K562 (cell line): ENCODE measurements around the gene PKLR. TPM values are rescaled to one million over a fixed set of nuclear protein-coding genes. Genes with fewer than 3 reads are reported as not detected.
A peak's percentile ranks its signal among the peaks of the same experiment; 100 is the strongest.

ENCODE experiments used
- ATAC-seq: fragments of 200-7000 bp; cut with Tn5 transposase; 3 replicates; pipeline ENCODE4 v1.9.1; 2020; ENCODE audit warnings: moderate library complexity
- BruUV-seq: library from RNA; stranded (reverse); fragments of 400-500 nt; replicated peaks from 2 replicates; lab custom pipeline; 2021; lab: Mats Ljungman, UMichigan
- CTCF ChIA-PET: fragments of 300-600 bp; formaldehyde crosslinking; extraction: SDS; loops from one replicate; lab custom pipeline; 2021; ENCODE audit warnings: low intra/inter-chr PET ratio; lab: Yijun Ruan, JAX
- POLR2A ChIA-PET: fragments of 300-600, 350-650 bp; sonication (Branson Sonifier 250); formaldehyde crosslinking; extraction: SDS; loops from one replicate; lab custom pipeline; 2021; ENCODE audit warnings: antibody characterized with exemption, inconsistent platforms; lab: Yijun Ruan, JAX
- DNase-seq, 4 experiments: peaks; one replicate each; pipeline versions ENCODE4 v3.0.0 to v3.0.0-alpha.2; 2011 to 2018; ENCODE audit warnings: low spot score in 3 of 4, mixed read lengths in 3 of 4; ENCODE audit errors: extremely low read depth in 1 of 4
- FAIRE-seq: peaks from 2 replicates; lab custom pipeline; 2011; peaks lifted over from hg19 to GRCh38; lab: Jason Lieb, UNC
- H2AFZ ChIP-seq: 2 replicates; pipeline ENCODE4 v1.6.0; 2011; ENCODE audit warnings: low read depth, low read length, control low read depth, inconsistent platforms
- H3K27ac ChIP-seq: fragments of 200-600 bp; 3 replicates; pipeline ENCODE4 v1.8.0; 2011; ENCODE audit warnings: low read depth, mild to moderate bottlenecking, control low read depth, inconsistent platforms, low read length, moderate library complexity, mixed read lengths; ENCODE audit errors: extremely low read depth
- H3K27me3 ChIP-seq, 2 experiments: fragments of 300-600 bp in 1 of 2; 2 replicates in 1 of 2; 3 replicates in 1 of 2; pipeline versions ENCODE4 v1.6.0 to v1.8.0; 2011; ENCODE audit warnings: inconsistent platforms in 2 of 2, low read length in 2 of 2, mild to moderate bottlenecking in 1 of 2, mixed read lengths in 1 of 2, moderate library complexity in 1 of 2; ENCODE audit not compliant: control insufficient read depth in 2 of 2, insufficient read depth in 2 of 2
- H3K36me3 ChIP-seq: fragments of 300-600 bp; 3 replicates; pipeline ENCODE4 v1.8.0; 2011; ENCODE audit warnings: mild to moderate bottlenecking, low read length, inconsistent platforms; ENCODE audit not compliant: control insufficient read depth, insufficient read depth
- H3K4me1 ChIP-seq, 2 experiments: fragments of 200-600 bp in 1 of 2; replicated peaks in 1 of 2; 2 replicates in 1 of 2; 3 replicates in 1 of 2; pipeline versions ENCODE4 v1.5.1 to v1.8.0; 2011; ENCODE audit warnings: inconsistent platforms in 2 of 2, low read length in 2 of 2, mild to moderate bottlenecking in 1 of 2, mixed read lengths in 1 of 2, moderate library complexity in 1 of 2; ENCODE audit not compliant: control insufficient read depth in 2 of 2, insufficient read depth in 2 of 2
- H3K4me2 ChIP-seq: 2 replicates; pipeline ENCODE4 v1.6.1; 2011; ENCODE audit warnings: low read length, control low read depth, inconsistent platforms, mixed read lengths; ENCODE audit not compliant: insufficient read depth
- H3K4me3 ChIP-seq: fragments of 200-600 bp; sonication (generic), shearing (Covaris generic); 2 replicates; pipeline ENCODE4 v1.5.1; 2016; ENCODE audit warnings: control low read depth, inconsistent platforms
- H3K79me2 ChIP-seq: fragments of 200-600 bp; 3 replicates; pipeline ENCODE4 v1.8.0; 2011; ENCODE audit warnings: low read length, inconsistent platforms; ENCODE audit not compliant: control insufficient read depth, insufficient read depth
- H3K9ac ChIP-seq, 2 experiments: 2 replicates each; pipeline versions ENCODE4 v1.6.0 to v1.6.1; 2011; ENCODE audit warnings: low read depth in 2 of 2, low read length in 2 of 2, control low read depth in 1 of 2, inconsistent platforms in 1 of 2, mild to moderate bottlenecking in 1 of 2, mixed read lengths in 1 of 2; ENCODE audit not compliant: insufficient read depth in 1 of 2
- H3K9me1 ChIP-seq: one replicate; pipeline ENCODE4 v1.6.0; 2011; ENCODE audit warnings: inconsistent platforms, mild to moderate bottlenecking, low read length, moderate library complexity; ENCODE audit not compliant: control insufficient read depth, insufficient read depth
- H3K9me3 ChIP-seq: replicated peaks from 2 replicates; pipeline ENCODE4 v1.5.1; 2011; ENCODE audit warnings: low read depth, low read length, inconsistent platforms; ENCODE audit not compliant: control insufficient read depth, insufficient read depth
- H4K20me1 ChIP-seq: replicated peaks from 2 replicates; pipeline ENCODE4 v1.6.1; 2011; ENCODE audit warnings: low read length, inconsistent platforms, mixed read lengths; ENCODE audit not compliant: control insufficient read depth, insufficient read depth
- CREB3L1 ChIP-seq: fragments of 450-650 bp; IDR thresholded peaks from 2 replicates; pipeline ENCODE4 v1.6.1; 2014; ENCODE audit warnings: low read depth, mild to moderate bottlenecking, moderate library complexity, borderline replicate concordance
- FOS ChIP-seq: IDR thresholded peaks from 3 replicates; pipeline ENCODE4 v1.6.1; 2011; ENCODE audit not compliant: insufficient read length; ENCODE audit errors: extremely low read depth
- FOXA3 ChIP-seq, 2 experiments: fragments of 450-650 bp in 1 of 2; sonication (generic) in 1 of 2; formaldehyde crosslinking; IDR thresholded peaks in 1 of 2; conservative IDR thresholded peaks in 1 of 2; 2 replicates each; pipeline versions ENCODE4 v1.4.0 to v1.8.0; 2020 to 2022; ENCODE audit warnings: mild to moderate bottlenecking in 2 of 2, missing genetic modification reagents in 1 of 2
- GATAD2B ChIP-seq: fragments of 450-650 bp; IDR thresholded peaks from 2 replicates; pipeline ENCODE4 v1.6.1; 2017; ENCODE audit warnings: mild to moderate bottlenecking, borderline replicate concordance
- GTF2A2 ChIP-seq: IDR thresholded peaks from 2 replicates; pipeline ENCODE4 v1.6.1; 2016; ENCODE audit warnings: mild to moderate bottlenecking, missing genetic modification characterization, missing compliant biosample characterization
- HINFP ChIP-seq: fragments of 450-650 bp; conservative IDR thresholded peaks from 2 replicates; pipeline ENCODE4 v1.6.1; 2016; ENCODE audit warnings: missing genetic modification characterization, low read depth, mild to moderate bottlenecking, control low read depth, missing compliant biosample characterization
- HNRNPLL ChIP-seq: fragments of 200-400 bp; formaldehyde crosslinking; IDR thresholded peaks from 2 replicates; pipeline ENCODE4 v1.6.1; 2017; ENCODE audit warnings: low read length, low read depth, mild to moderate bottlenecking; ENCODE audit not compliant: poor library complexity, severe bottlenecking
- SFPQ ChIP-seq: fragments of 200-400 bp; formaldehyde crosslinking; IDR thresholded peaks from 2 replicates; pipeline ENCODE4 v1.6.1; 2017; ENCODE audit warnings: mild to moderate bottlenecking, low read depth, low read length, moderate library complexity
- SIN3A ChIP-seq, 2 experiments: fragments of 150-350 bp in 1 of 2; IDR thresholded peaks; 2 replicates each; pipeline ENCODE4 v1.6.1; 2011 to 2016; ENCODE audit warnings: borderline replicate concordance in 2 of 2, low read depth in 2 of 2, low read length in 2 of 2, mild to moderate bottlenecking in 2 of 2, moderate library complexity in 2 of 2; ENCODE audit not compliant: control insufficient read depth in 1 of 2
- ZNF174 ChIP-seq: fragments of 250-450 bp; sonication (Bioruptor Pico); IDR thresholded peaks from 2 replicates; pipeline ENCODE4 v1.4.0; 2020; ENCODE audit warnings: mild to moderate bottlenecking
- ZNF212 ChIP-seq: fragments of 450-650 bp; formaldehyde crosslinking; IDR thresholded peaks from 2 replicates; pipeline ENCODE4 v1.4.0; 2020; ENCODE audit warnings: mild to moderate bottlenecking
- ZNF77 ChIP-seq: fragments of 250-450 bp; sonication (Bioruptor Pico); IDR thresholded peaks from 2 replicates; pipeline ENCODE4 v1.5.0; 2020
- WGBS: fragments of 100-300 bp; shearing (Covaris generic); methylation state at CpG from one replicate; pipeline ENCODE4 v1.1.6; 2016; ENCODE audit warnings: low coverage, mixed read lengths; ENCODE audit not compliant: insufficient coverage; ENCODE audit errors: missing lambda C conversion rate; 5-methylcytosine and 5-hydroxymethylcytosine counted together
- in situ Hi-C: fragments of 300-500 bp; cut with MboI; formaldehyde crosslinking; loops from 4 replicates; pipeline ENCODE4 v1.15.0; 2018; ENCODE audit warnings: inconsistent platforms, mixed read lengths
- intact Hi-C: fragments of 100-400 bp; cut with micrococcal nuclease; formaldehyde crosslinking; loops from 2 replicates; pipeline ENCODE4 v1.14.2; 2022
- polyA plus RNA-seq, 8 experiments: library from polyadenylated mRNA; depleted of rRNA in 4 of 8; stranded (reverse) in 5 of 8; unstranded in 3 of 8; fragments of >200 nt; fragmentation: Nextera tagmentation in 2 of 8; fragmentation: Illumina TruSeq in 1 of 8; extraction: Ambion mirVana in 2 of 8; extraction: Trizol in 1 of 8; gene quantifications; 2 replicates each; pipeline versions ENCODE4 v1.2.1 to v1.2.3, GENCODE V29; 2011 to 2014; ENCODE audit warnings: inconsistent platforms in 1 of 8, missing spikeins in 1 of 8
- total RNA-seq, 7 experiments: library from RNA; depleted of rRNA in 6 of 7; stranded (reverse); fragments of >200 nt in 6 of 7; fragmentation: Illumina TruSeq in 2 of 7; extraction: Trizol in 2 of 7; gene quantifications; 2 replicates each; pipeline versions ENCODE4 v1.2.1 to v1.2.3, GENCODE V29; 2011 to 2021; ENCODE audit warnings: low replicate concordance in 1 of 7

The PKLR gene
- total and polyA plus RNA-seq, 9 of the 15 experiments (the other 6 are each of a cell fraction or from before 2014, with no cell fraction given): 10.7 to 78.4 (median 38.2) TPM

GRCh38 chr1:155255243-155256007 lies 45.8 kb downstream of the PKLR start, which contains the start of gene ENTREP3:
Gene ENTREP3 (minus strand): TSS chr1:155255483. CDS start chr1:155254877, 606 bp downstream.
- peak within 1 kb of the TSS; percentile 75 to 97 for H3K9ac ChIP-seq
- DNase-seq: peak; percentile 92 to 94 (median 94)
- peak within 1 kb of the TSS; percentile 58 for H3K4me3 ChIP-seq
- peak within 1 kb of the TSS; percentile 81 for H3K4me2 ChIP-seq
- in situ Hi-C loops: loop anchor here (10.0 kb wide), 1 partner anchor 339 kb away; no protein-coding TSS in a partner anchor
- peak; percentile 92 for ATAC-seq
- peak within 1 kb of the TSS; percentile 93 for H2AFZ ChIP-seq
- FAIRE-seq: peak; percentile 83
- CTCF ChIA-PET: interaction anchor here (0.7 kb wide), 1 partner anchor 34 kb away, joined by 5 read pairs; no protein-coding TSS in a partner anchor
- BruUV-seq: no TSS peak
- peaks cover 42% of the 10 kb centered on the region; the same call in 2 of the 3 replicates for H3K36me3 ChIP-seq
- H3K4me1 ChIP-seq: peaks cover 25 to 46% of the 10 kb centered on the region in 2 experiments
- 8% methylated on average over 30 of the region's 54 CpGs for WGBS
- POLR2A ChIA-PET: interaction anchor here (0.7 to 2.1 kb wide), 6 partner anchors 8 to 66 kb away, joined by 3 to 9 read pairs (median 4); partner anchors contain the start of gene RUSC1
- H3K79me2 ChIP-seq: peaks cover 23% of the 10 kb centered on the region
- intact Hi-C loops: loop anchor here (10.0 kb wide), 1 partner anchor 249 kb away; no protein-coding TSS in a partner anchor
- no peaks in the 10 kb centered on the region for H3K27me3 ChIP-seq
- H3K9me1 ChIP-seq: no peaks in the 10 kb centered on the region
- no peaks in the 10 kb centered on the region for H3K9me3 ChIP-seq
- no peaks in the 10 kb centered on the region for H4K20me1 ChIP-seq
- peak within 1 kb of the TSS; percentile 65 for H3K27ac ChIP-seq
- TF ChIP-seq SIN3A (IDR thresholded peaks at IDR 0.05; ENCODE audit: borderline replicate concordance in 2 of 2, control insufficient read depth in 1 of 2, low read depth in 2 of 2, low read length in 2 of 2): peak in 1 of 2 experiments; percentile 59; a peak in 1 of 4 replicates
- TF ChIP-seq ZNF174 (CRISPR knock-in tag): no peak
- TF ChIP-seq GATAD2B: no peak
- 0 out of 4 replicates have a peak, but pooled peaks of 1 of the 2 experiments have one; percentile 14 for TF ChIP-seq FOXA3 (CRISPR knock-in tag; conservative IDR thresholded peaks at IDR 0.05 in 1 of 2, IDR thresholded peaks at IDR 0.05 in 1 of 2)
- TF ChIP-seq HINFP: no peak
- TF ChIP-seq GTF2A2 (tag): no peak
- TF ChIP-seq FOS: no peak
- TF ChIP-seq HNRNPLL: no peak
- TF ChIP-seq SFPQ: no peak
- TF ChIP-seq ZNF212: no peak
- TF ChIP-seq CREB3L1: peak; percentile 61; the same call in 1 of the 2 replicates
- TF ChIP-seq ZNF77: no peak
